ENCODE measurements around the gene PCNX2. TPM values are rescaled to one million over a fixed set of nuclear protein-coding genes. Genes with fewer than 3 reads are reported as not detected.

The PCNX2 gene
- total RNA-seq, 1 donor from 2014 or later, result 17.2 TPM

- DNase-seq (ENCODE audit: extremely low spot score, unreplicated experiment), result no peak
- TF ChIP-seq CTCF (IDR thresholded peaks at IDR 0.05), result no peak
- Mint-ChIP-seq H3K4me3 (ENCODE audit: unreplicated experiment) (no peak overlapping the region), H3K36me3 (ENCODE audit: unreplicated experiment) (peaks cover 27% of the 10 kb centered on the region), H3K27me3 (ENCODE audit: unreplicated experiment) (no peaks in the 10 kb centered on the region), H3K4me1 (ENCODE audit: unreplicated experiment) (peaks cover 14% of the 10 kb centered on the region), H3K9me3 (ENCODE audit: unreplicated experiment) (no peaks in the 10 kb centered on the region), H3K27ac (ENCODE audit: unreplicated experiment) (no peak overlapping the region)
Measured at GRCh38 chr1:233257786-233258185, 37.7 kb downstream of the PCNX2 start.

- Mint-ChIP-seq H3K9me3 (ENCODE audit: unreplicated experiment) (no peaks in the 10 kb centered on the region), H3K36me3 (ENCODE audit: unreplicated experiment) (peaks cover 27% of the 10 kb centered on the region), H3K27ac (ENCODE audit: unreplicated experiment) (no peak overlapping the region), H3K4me3 (ENCODE audit: unreplicated experiment) (no peak overlapping the region), H3K4me1 (ENCODE audit: unreplicated experiment) (peaks cover 14% of the 10 kb centered on the region), H3K27me3 (ENCODE audit: unreplicated experiment) (no peaks in the 10 kb centered on the region)
- no peak for TF ChIP-seq CTCF (IDR thresholded peaks at IDR 0.05)
- no peak for DNase-seq (ENCODE audit: extremely low spot score, unreplicated experiment)
Measured at GRCh38 chr1:233256789-233257188, 38.7 kb downstream of the PCNX2 start.

GRCh38 chr1:233256191-233256590 is 39.3 kb downstream of the PCNX2 start:
- TF ChIP-seq CTCF (IDR thresholded peaks at IDR 0.05), result no peak
- Mint-ChIP-seq H3K4me1 (ENCODE audit: unreplicated experiment) (peaks cover 14% of the 10 kb centered on the region), H3K4me3 (ENCODE audit: unreplicated experiment) (no peak overlapping the region), H3K27ac (ENCODE audit: unreplicated experiment) (no peak overlapping the region), H3K36me3 (ENCODE audit: unreplicated experiment) (peaks cover 24% of the 10 kb centered on the region), H3K27me3 (ENCODE audit: unreplicated experiment) (no peaks in the 10 kb centered on the region), H3K9me3 (ENCODE audit: unreplicated experiment) (no peaks in the 10 kb centered on the region)
- no peak for DNase-seq (ENCODE audit: extremely low spot score, unreplicated experiment)

GRCh38 chr1:233255145-233255544 is 40.4 kb downstream of the PCNX2 start:
- Mint-ChIP-seq H3K36me3 (ENCODE audit: unreplicated experiment) (peaks cover 24% of the 10 kb centered on the region), H3K27ac (ENCODE audit: unreplicated experiment) (no peak overlapping the region), H3K4me3 (ENCODE audit: unreplicated experiment) (no peak overlapping the region), H3K27me3 (ENCODE audit: unreplicated experiment) (no peaks in the 10 kb centered on the region), H3K4me1 (ENCODE audit: unreplicated experiment) (peaks cover 14% of the 10 kb centered on the region), H3K9me3 (ENCODE audit: unreplicated experiment) (no peaks in the 10 kb centered on the region)
- TF ChIP-seq CTCF (IDR thresholded peaks at IDR 0.05), result no peak
- DNase-seq (ENCODE audit: extremely low spot score, unreplicated experiment), result no peak

- Mint-ChIP-seq H3K36me3 (ENCODE audit: unreplicated experiment) (peaks cover 26% of the 10 kb centered on the region), H3K4me1 (ENCODE audit: unreplicated experiment) (peaks cover 14% of the 10 kb centered on the region), H3K27me3 (ENCODE audit: unreplicated experiment) (no peaks in the 10 kb centered on the region), H3K27ac (ENCODE audit: unreplicated experiment) (no peak overlapping the region), H3K9me3 (ENCODE audit: unreplicated experiment) (no peaks in the 10 kb centered on the region), H3K4me3 (ENCODE audit: unreplicated experiment) (no peak overlapping the region)
- DNase-seq (ENCODE audit: extremely low spot score, unreplicated experiment), result no peak
- TF ChIP-seq CTCF (IDR thresholded peaks at IDR 0.05), result no peak
Measured at GRCh38 chr1:233253832-233254331, 41.6 kb downstream of the PCNX2 start.
